Epithelial cell of prostate (primary cell): ENCODE data around the gene ALG11.

ENCODE experiments used
- DNase-seq: peaks from one replicate; pipeline ENCODE4 v3.0.0-alpha.2; 2011; ENCODE audit warnings: low read depth, low spot score
- H3K27ac ChIP-seq: fragments of 450-650 bp; 2 replicates; pipeline ENCODE4 v1.5.1; 2017; ENCODE audit warnings: mild to moderate bottlenecking

The ALG11 gene

DNA sequence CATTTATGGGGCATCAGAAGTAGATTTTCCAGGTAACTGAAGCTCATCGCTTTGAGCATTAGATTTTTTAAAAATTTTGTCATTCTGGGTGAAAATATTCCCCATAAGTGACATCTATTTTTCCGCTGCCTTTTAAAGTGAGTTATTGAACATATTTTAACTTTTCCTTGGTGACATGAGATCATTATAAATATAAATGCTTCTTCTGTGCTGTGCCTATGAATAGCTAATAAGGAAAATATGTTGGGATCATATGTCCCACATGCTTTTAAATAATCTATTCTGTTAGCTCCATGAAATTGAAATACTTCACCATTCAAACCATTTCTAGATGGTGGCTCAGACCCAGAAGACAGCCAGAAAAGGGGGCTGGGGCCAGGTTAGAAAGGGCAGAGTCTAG, 15.0 kb upstream of the ALG11 start:
- no peak overlapping the region for H3K27ac ChIP-seq
- no peak for DNase-seq

GRCh38 chr13:51997641-51998330, 14.4 kb upstream of the ALG11 start:
- no peak for DNase-seq

DNA sequence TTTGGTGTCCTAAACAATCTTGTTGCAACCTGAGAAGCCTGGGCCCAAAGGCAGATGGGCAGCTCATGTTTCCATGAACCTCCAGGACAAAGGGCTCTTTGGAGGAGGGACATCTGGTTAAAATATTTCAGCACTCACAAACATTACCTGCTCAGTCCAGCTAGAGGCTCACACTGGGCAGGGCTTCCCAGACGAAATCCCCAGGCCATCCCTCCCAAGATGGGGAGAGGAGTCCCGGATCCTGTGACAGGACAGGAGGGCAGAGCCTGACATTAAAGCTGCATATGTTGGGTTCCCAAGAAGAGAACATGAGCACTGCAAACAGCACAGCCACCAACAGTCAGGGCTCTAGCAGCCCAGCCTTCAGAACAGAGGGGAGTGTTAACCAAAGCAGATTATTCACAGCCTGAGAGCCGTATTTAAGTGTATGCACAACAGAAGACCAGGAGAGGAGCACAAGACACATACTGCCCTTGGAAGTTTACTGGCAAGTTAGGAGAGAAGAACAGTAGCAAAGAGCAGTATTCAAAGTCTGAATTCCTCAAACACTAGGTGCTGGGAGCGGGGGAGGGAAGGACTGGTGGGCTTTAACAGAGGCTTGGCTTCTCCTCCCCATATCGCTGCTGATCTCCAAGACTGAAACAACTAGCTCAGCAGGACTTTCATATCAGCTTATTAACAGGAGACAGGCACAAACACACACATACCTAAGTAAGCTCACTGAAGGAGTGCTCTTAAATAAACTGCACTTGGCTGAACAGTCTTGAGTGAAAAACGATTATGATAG, 13.3 kb upstream of the ALG11 start:
- H3K27ac ChIP-seq, result no peak overlapping the region

More at GRCh38 chr13:51997641-51998330, 14.4 kb upstream of the ALG11 start:
- H3K27ac ChIP-seq, result no peak overlapping the region

GRCh38 chr13:51999510-51999911, 12.7 kb upstream of the ALG11 start:
- no peak for DNase-seq
- no peak overlapping the region for H3K27ac ChIP-seq

More for the DNA sequence above, 13.3 kb upstream of the ALG11 start:
- no peak for DNase-seq

- H3K27ac ChIP-seq, result no peak overlapping the region
- DNase-seq, result no peak
These were observed 12.3 kb upstream of the ALG11 start for GRCh38 chr13:51999921-52000320.

- no peak for DNase-seq
These were observed 11.0 kb upstream of the ALG11 start for GRCh38 chr13:52001120-52001731.

GRCh38 chr13:52002361-52002760, 9.8 kb upstream of the ALG11 start:
- no peak overlapping the region for H3K27ac ChIP-seq
- DNase-seq, result no peak

More at GRCh38 chr13:52001120-52001731, 11.0 kb upstream of the ALG11 start:
- no peak overlapping the region for H3K27ac ChIP-seq

DNA sequence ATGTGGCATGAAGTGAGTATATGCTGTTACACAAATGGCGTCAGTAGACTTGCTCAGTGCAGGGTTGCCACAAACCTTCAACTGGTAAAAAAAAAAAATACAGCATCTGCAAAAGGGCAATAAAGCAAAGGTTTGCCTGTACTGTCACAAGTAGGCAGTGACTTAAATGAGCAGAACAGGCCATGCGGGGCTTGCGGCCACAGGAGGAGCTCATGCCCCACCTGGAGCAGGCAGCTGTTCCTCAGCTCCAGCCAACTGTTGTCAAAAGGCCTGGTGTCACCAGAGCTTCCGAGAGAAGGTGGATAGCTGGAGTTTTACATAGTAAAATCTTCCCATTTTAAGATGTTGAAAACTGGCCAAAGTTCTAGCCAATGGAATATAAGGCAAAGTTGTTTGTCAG, 8.7 kb upstream of the ALG11 start:
- H3K27ac ChIP-seq, result no peak overlapping the region
- no peak for DNase-seq

GRCh38 chr13:52004511-52005170, 7.6 kb upstream of the ALG11 start:
- no peak overlapping the region for H3K27ac ChIP-seq
- no peak for DNase-seq

GRCh38 chr13:52005841-52006522, 6.2 kb upstream of the ALG11 start:
- DNase-seq, result no peak
- no peak overlapping the region for H3K27ac ChIP-seq

DNA sequence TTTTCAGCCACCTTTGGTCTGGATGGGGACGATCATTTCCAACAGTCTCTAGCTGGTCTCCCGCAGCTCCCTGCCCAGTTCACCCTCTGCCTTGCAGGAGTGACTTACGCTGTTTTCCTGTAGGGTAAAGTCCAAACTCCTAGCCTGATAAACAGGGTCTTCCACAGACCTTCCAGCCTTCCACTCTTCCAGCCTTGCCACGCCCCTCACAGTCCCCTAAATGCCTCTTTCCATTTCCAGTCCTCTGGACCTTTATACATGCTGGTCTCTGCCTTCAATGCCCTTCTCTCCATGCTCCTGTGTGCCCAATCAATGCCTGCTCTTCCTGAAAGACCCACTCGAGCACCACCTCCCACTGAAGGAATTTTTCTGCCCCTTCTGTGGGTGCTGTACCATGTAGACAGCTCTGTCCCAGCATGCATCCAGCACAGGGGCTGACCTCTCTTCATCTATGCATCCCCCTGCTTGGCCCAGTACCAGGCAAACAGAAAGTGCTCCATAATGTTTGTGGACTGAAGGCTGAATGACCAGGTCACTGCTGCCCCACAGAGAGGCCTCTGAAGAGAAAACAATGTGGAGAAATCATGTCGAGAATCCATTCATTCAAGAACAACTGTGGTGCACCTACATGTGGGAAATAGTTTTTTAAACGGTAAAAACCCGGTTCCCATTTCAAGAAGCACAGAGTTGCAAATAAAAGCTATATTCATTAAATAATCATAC, 5.5 kb upstream of the ALG11 start:
- no peak for DNase-seq
- H3K27ac ChIP-seq, result no peak overlapping the region

- H3K27ac ChIP-seq, result no peak overlapping the region
- DNase-seq, result no peak
These were observed 2.3 kb upstream of the ALG11 start for GRCh38 chr13:52009946-52010345.

DNA sequence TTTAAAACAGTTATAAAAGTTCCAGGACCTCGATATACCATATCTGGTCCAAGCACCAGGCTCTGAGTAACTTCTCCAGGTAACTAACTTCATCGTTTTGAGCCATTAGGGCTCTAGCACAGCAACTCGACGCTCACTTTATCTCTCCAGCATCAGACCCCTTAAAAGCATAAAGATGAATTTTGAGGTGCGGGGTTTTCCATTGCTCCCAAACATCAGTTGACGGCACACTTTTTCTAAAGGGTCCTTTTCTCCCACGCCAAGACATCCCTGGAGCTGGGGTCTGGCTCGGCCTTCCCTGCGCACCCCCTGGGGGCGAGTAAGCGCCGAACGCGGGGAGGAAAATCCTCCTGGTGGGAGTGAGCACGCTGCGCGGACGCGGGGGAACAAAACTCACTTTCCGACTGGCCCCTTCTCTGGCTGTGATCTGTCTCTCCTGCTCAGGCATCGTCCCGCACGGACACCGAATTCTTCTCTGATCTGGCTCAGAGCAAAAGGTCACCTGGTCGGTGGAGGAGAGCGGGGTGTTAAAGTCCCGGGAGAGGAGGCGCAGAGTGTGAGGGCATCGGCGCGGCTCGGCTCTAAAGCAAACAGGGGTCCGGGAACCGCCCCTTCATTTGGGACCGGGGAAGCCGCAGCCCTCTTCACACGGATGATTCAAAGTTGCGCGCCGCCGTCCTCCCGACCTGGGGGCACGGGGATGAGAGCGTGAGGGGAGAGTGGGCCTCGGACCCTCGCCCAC, 1.1 kb upstream of the ALG11 start, which contains the start of gene ATP7B:
ATP7B (minus strand) TSS at position 561 of the 742 bp plus-strand sequence; CDS start at position 448, 113 bp downstream.
- no peak within 1 kb of the TSS for H3K27ac ChIP-seq
- no peak for DNase-seq

DNA sequence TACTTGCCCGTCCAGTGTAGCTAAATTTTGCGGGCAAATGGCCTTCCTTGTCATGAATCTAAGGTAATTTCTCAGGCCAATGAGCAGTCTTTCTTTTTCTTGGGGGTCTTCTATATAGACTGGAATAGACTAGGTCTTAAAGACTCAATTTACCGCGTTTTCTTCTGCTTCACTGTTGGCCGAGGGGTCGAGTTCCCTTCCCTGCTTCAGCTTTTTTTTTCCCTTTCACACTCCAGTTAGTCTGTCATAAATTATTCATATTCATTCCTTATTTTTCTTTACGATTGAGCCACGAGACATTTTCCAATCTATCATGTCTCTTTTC, 276 bp downstream of the ALG11 start:
- no peak overlapping the region for H3K27ac ChIP-seq
- no peak for DNase-seq

GRCh38 chr13:52016296-52016695, 4.1 kb downstream of the ALG11 start:
- no peak overlapping the region for H3K27ac ChIP-seq
- no peak for DNase-seq

- no peak for DNase-seq
- no peak overlapping the region for H3K27ac ChIP-seq
These were observed 8.0 kb downstream of the ALG11 start for GRCh38 chr13:52020191-52020590.

DNA sequence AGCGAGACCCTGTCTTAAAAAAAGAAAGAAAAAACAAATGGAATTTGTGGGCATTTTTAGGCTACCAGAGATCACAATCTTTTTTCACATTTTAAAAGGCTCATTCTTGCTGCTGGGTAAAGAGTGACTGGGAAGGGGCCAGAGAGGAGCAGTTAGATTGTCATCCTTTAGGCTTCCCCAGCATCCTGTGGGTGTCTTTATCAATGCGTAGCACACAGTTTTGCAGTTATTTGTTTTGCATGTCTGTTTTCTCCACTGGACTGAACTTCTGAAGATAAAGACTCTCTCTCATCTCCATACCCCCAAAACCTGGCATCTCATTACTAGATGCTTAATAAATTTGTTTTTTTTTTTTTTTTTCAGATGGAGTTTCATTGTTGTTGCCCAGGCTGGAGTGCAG, 10.2 kb downstream of the ALG11 start:
- no peak overlapping the region for H3K27ac ChIP-seq
- DNase-seq, result no peak

DNA sequence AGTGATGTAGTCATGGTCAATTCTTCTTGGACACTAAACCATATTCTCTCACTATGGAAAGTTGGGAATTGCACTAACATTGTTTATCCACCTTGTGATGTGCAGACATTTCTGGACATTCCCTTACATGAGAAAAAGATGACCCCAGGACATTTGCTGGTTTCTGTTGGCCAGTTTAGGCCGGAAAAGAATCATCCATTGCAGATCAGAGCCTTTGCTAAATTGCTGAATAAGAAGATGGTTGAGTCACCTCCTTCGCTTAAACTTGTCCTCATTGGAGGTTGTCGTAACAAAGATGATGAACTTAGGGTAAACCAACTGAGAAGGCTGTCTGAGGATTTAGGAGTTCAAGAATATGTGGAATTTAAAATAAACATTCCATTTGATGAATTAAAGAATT, 12.3 kb downstream of the ALG11 start, which contains the start of gene UTP14C:
UTP14C (plus strand) TSS at position 211 of the 400 bp plus-strand sequence. CDS start 4,114 bp downstream, outside the sequence.
- peak; percentile 12 for DNase-seq
- peak within 1 kb of the TSS; percentile 4 for H3K27ac ChIP-seq
